ENCODE measurements around the gene PKP3.
"Not testable (repeated sequence)": the region's sequence is repeated elsewhere in the genome, so short reads cannot be mapped to it uniquely, and the experiment has no call there.

The PKP3 gene

GRCh38 chr11:377174-377865, 16.7 kb upstream of the PKP3 start:
- DNase-seq (ENCODE audit: low read depth in 2 of 2): no peak

GRCh38 chr11:377883-378500, 16.0 kb upstream of the PKP3 start:
- DNase-seq (ENCODE audit: low read depth in 2 of 2): no peak

- no peak for DNase-seq (ENCODE audit: low read depth in 2 of 2)
These were observed 14.6 kb upstream of the PKP3 start for GRCh38 chr11:379205-380094.

- DNase-seq (ENCODE audit: low read depth in 2 of 2): no peak
These were observed 13.9 kb upstream of the PKP3 start for GRCh38 chr11:380095-380480.

GRCh38 chr11:380491-380890, 13.5 kb upstream of the PKP3 start:
- no peak for DNase-seq (ENCODE audit: low read depth in 2 of 2)

GRCh38 chr11:380996-381395, 13.0 kb upstream of the PKP3 start:
- no peak for DNase-seq (ENCODE audit: low read depth in 2 of 2)

GRCh38 chr11:381501-382072, 12.4 kb upstream of the PKP3 start:
- DNase-seq (ENCODE audit: low read depth in 2 of 2): no peak

GRCh38 chr11:382081-382629, 11.9 kb upstream of the PKP3 start:
- no peak for DNase-seq (ENCODE audit: low read depth in 2 of 2)

- DNase-seq (ENCODE audit: low read depth in 2 of 2): no peak
These were observed 10.6 kb upstream of the PKP3 start for GRCh38 chr11:383431-383830.

GRCh38 chr11:384511-384910, 9.5 kb upstream of the PKP3 start:
- no peak for DNase-seq (ENCODE audit: low read depth in 2 of 2)

GRCh38 chr11:385594-386351, 8.2 kb upstream of the PKP3 start:
- DNase-seq (ENCODE audit: low read depth in 2 of 2): no peak

GRCh38 chr11:386483-386882, 7.5 kb upstream of the PKP3 start:
- no peak for DNase-seq (ENCODE audit: low read depth in 2 of 2)

GRCh38 chr11:387193-387793, 6.7 kb upstream of the PKP3 start:
- DNase-seq (ENCODE audit: low read depth in 2 of 2): no peak

GRCh38 chr11:389369-389768, 4.6 kb upstream of the PKP3 start:
- DNase-seq (ENCODE audit: low read depth in 2 of 2): not testable (repeated sequence)

- DNase-seq (ENCODE audit: low read depth in 2 of 2): no peak
These were observed 3.8 kb upstream of the PKP3 start for GRCh38 chr11:390175-390574.

- no peak for DNase-seq (ENCODE audit: low read depth in 2 of 2)
These were observed 2.6 kb upstream of the PKP3 start for GRCh38 chr11:391117-392017.

GRCh38 chr11:392102-392777, 1.8 kb upstream of the PKP3 start:
- no peak for DNase-seq (ENCODE audit: low read depth in 2 of 2)

- no peak for DNase-seq (ENCODE audit: low read depth in 2 of 2)
These were observed 583 bp upstream of the PKP3 start for GRCh38 chr11:393219-394033.

All from stimulated activated CD8-positive, alpha-beta memory T cell treated with anti-CD3 and anti-CD28 coated beads, Interleukin-15, amount 100 ng/mL, for 48 hours (primary cell).